Subcutaneous abdominal adipose tissue (tissue), 5 donors: Measurements from ENCODE around the gene OR5K4.
"Not testable (repeated sequence)": the region's sequence is repeated elsewhere in the genome, so short reads cannot be mapped to it uniquely, and the experiment has no call there.

ENCODE experiments used
- H3K27ac ChIP-seq: one replicate; pipeline ENCODE4 v1.7.0; 2013; ENCODE audit warnings: low read depth, mild to moderate bottlenecking, inconsistent platforms, low read length, moderate library complexity
- H3K27me3 ChIP-seq, 5 donors: one replicate each; pipeline ENCODE4 v1.7.0; 2013; ENCODE audit warnings: low read length in 5 of 5, inconsistent platforms in 1 of 5; ENCODE audit not compliant: control insufficient read depth in 5 of 5, insufficient read depth in 4 of 5
- H3K36me3 ChIP-seq, 5 donors: one replicate each; pipeline ENCODE4 v1.7.0; 2013; ENCODE audit warnings: low read length in 5 of 5; ENCODE audit not compliant: control insufficient read depth in 5 of 5, insufficient read depth in 5 of 5
- H3K4me1 ChIP-seq, 5 donors: one replicate each; pipeline ENCODE4 v1.7.0; 2013; ENCODE audit warnings: low read length in 5 of 5, mild to moderate bottlenecking in 3 of 5, moderate library complexity in 1 of 5; ENCODE audit not compliant: control insufficient read depth in 5 of 5, insufficient read depth in 5 of 5
- H3K4me3 ChIP-seq, 5 donors: one replicate each; pipeline ENCODE4 v1.7.0; 2013; ENCODE audit warnings: low read length in 5 of 5, low read depth in 1 of 5
- H3K9ac ChIP-seq, 5 donors: one replicate each; pipeline ENCODE4 v1.7.0; 2013; ENCODE audit warnings: low read length in 5 of 5, mild to moderate bottlenecking in 4 of 5, moderate library complexity in 3 of 5
- H3K9me3 ChIP-seq, 5 donors: one replicate each; pipeline ENCODE4 v1.7.0; 2013; ENCODE audit warnings: low read length in 5 of 5; ENCODE audit not compliant: control insufficient read depth in 5 of 5
- donor health status: healthy.
- donor health status: healthy.
- donor health status: healthy.
- donor health status: healthy.
- donor health status: healthy.

OR5K4 gene

GRCh38 chr3:98367464-98368246, 14.0 kb downstream of the OR5K4 start:
- Histone ChIP-seq H3K27ac (no peak overlapping the region), H3K9ac (no peak overlapping the region), H3K27me3 (no peaks in the 10 kb centered on the region), H3K36me3 (no peaks in the 10 kb centered on the region), H3K9me3 (peaks cover 0 to 2% (median 0%) of the 10 kb centered on the region in 5 donors), H3K4me1 (peaks cover 0 to 10% (median 0%) of the 10 kb centered on the region in 5 donors), H3K4me3 (no peak overlapping the region)

- Histone ChIP-seq H3K27me3 (no peaks in the 10 kb centered on the region), H3K4me1 (peaks cover 0 to 10% (median 0%) of the 10 kb centered on the region in 5 donors), H3K4me3 (no peak overlapping the region), H3K9me3 (no peaks in the 10 kb centered on the region), H3K36me3 (no peaks in the 10 kb centered on the region), H3K27ac (no peak overlapping the region), H3K9ac (no peak overlapping the region)
Measured at GRCh38 chr3:98371186-98371585, 17.5 kb downstream of the OR5K4 start.

GRCh38 chr3:98371853-98372252, 18.2 kb downstream of the OR5K4 start:
- Histone ChIP-seq H3K9ac (no peak overlapping the region), H3K4me1 (peaks cover 0 to 10% (median 0%) of the 10 kb centered on the region in 5 donors), H3K9me3 (no peaks in the 10 kb centered on the region), H3K27me3 (no peaks in the 10 kb centered on the region), H3K36me3 (no peaks in the 10 kb centered on the region), H3K4me3 (no peak overlapping the region), H3K27ac (no peak overlapping the region)

DNA sequence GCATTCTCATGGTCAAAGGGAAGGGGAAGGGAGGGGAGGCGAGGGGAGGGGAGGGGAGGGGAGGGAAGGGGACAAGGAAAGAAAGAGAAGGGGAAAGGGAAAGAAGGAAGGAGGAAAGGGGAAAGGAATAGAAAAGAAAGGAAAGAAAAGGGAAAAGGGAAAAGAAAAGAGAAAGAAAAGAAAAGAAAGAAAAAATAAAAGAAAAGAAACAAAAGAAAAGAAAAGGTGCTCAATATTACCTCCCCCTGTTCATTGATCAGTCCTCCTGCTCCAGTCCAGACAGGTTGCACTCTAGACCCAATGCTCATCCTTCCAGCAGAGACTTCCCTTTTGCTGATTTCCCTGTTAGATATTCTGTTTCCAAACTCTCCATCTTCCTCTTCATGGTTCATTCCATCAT, 18.8 kb downstream of the OR5K4 start:
- H3K4me3 ChIP-seq = no peak overlapping the region
- no peaks in the 10 kb centered on the region for H3K36me3 ChIP-seq

DNA sequence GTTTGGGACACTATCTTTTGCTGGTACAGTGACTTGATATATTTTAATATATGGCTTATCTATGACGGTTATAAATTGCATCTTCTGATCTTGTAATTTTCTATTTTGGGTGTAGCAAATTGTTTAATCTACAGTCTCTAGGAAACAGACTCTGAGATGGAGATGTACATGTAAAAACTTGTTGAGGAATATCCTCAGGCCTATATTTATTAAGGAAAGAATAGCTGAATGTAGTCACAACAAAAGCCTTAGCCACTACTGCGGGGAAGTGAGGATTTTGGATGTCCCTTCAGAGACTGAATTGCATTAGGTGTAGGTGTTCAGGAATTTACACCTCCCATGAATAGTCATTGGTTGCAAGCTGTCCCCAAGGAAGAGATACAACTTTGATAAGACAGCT, 23.0 kb downstream of the OR5K4 start:
- Histone ChIP-seq H3K9ac (no peak overlapping the region), H3K4me3 (no peak overlapping the region), H3K4me1 (no peaks in the 10 kb centered on the region), H3K36me3 (no peaks in the 10 kb centered on the region), H3K27me3 (no peaks in the 10 kb centered on the region), H3K9me3 (no peaks in the 10 kb centered on the region), H3K27ac (no peak overlapping the region)

More for the DNA sequence above, 18.8 kb downstream of the OR5K4 start:
- no peak overlapping the region for H3K27ac ChIP-seq
- H3K4me1 ChIP-seq = peaks cover 0 to 10% (median 0%) of the 10 kb centered on the region in 5 donors
- H3K9ac ChIP-seq = no peak overlapping the region
- H3K9me3 ChIP-seq = no peaks in the 10 kb centered on the region
- no peaks in the 10 kb centered on the region for H3K27me3 ChIP-seq

DNA sequence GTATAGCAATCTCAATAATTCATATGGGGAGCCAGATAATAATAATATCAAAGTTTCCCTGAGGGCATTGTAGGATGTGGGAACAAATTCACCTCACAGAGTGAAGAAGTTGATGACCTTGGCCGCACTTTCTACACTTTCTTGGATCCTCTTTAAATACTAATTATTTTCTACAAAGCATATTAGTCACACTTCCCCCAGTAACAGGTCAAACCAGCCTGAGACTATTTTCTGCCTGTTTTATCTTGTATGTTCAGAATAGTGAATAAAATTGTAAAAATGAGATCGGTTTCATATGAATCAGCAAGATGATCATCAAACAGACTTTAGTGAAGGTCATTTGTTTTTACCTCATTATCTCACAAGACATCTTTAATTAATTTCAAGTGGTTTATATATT, 34.5 kb downstream of the OR5K4 start:
- H3K36me3 ChIP-seq = no peaks in the 10 kb centered on the region
- no peaks in the 10 kb centered on the region for H3K4me1 ChIP-seq
- no peak overlapping the region for H3K4me3 ChIP-seq
- peaks cover 0 to 2% (median 0%) of the 10 kb centered on the region in 5 donors for H3K27me3 ChIP-seq
- no peak overlapping the region for H3K27ac ChIP-seq
- H3K9me3 ChIP-seq = no peaks in the 10 kb centered on the region
- H3K9ac ChIP-seq = no peak overlapping the region

DNA sequence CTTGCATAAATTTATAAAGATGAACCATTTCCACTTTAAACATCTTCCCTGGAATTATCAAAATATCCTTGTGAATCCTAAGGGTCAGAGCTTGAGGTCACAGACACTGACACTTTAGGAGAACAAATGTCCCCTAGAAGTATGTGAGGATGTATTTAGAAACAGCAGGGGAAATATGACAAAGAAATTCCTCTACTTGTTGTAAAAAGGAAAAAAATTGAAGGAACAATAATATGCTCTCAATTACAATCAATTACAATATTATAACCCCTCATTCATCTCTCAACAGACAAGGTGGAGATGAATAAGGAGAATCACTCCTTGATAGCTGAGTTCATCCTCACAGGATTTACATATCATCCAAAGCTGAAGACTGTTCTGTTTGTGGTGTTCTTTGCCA, 36.7 kb downstream of the OR5K4 start, which contains the start of gene OR5K3:
Gene OR5K3 (plus strand): TSS at position 301 of the 400 bp plus-strand sequence. CDS start 0 bp downstream, at position 301.
- H3K9me3 ChIP-seq = no peaks in the 10 kb centered on the region
- H3K27ac ChIP-seq = no peak within 1 kb of the TSS
- peaks cover 0 to 10% (median 0%) of the 10 kb centered on the region in 5 donors for H3K4me1 ChIP-seq
- H3K36me3 ChIP-seq = no peaks in the 10 kb centered on the region
- no peaks in the 10 kb centered on the region for H3K27me3 ChIP-seq
- H3K9ac ChIP-seq = no peak within 1 kb of the TSS
- H3K4me3 ChIP-seq = no peak within 1 kb of the TSS

DNA sequence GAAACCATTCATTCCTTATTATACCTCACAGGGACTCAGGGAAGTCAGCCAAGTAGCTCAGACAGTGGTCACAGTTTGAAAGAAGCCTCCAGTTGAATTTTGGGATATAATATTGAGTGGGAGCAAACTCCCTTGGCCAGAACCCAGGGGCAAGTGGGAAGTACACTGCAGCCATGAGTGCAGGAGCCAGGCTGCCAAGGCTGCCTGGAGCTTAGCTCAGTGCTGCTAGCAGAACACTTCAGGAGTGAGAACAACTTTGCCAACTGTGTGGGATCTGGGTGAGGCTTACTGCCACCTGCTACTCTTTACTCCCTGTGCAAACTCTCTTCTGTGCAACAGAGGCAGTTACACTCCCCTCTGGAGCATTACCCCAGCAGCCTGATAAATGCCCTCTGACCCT, 41.4 kb downstream of the OR5K4 start:
- Histone ChIP-seq H3K9me3 (peaks cover 3 to 14% (median 7%) of the 10 kb centered on the region in 5 donors), H3K4me1 (peaks cover 0 to 12% (median 0%) of the 10 kb centered on the region in 5 donors), H3K4me3 (peak overlapping the region in 1 of 5 donors; percentile 4), H3K36me3 (no peaks in the 10 kb centered on the region), H3K27me3 (no peaks in the 10 kb centered on the region), H3K27ac (no peak overlapping the region), H3K9ac (no peak overlapping the region)

GRCh38 chr3:98396482-98396881, 42.8 kb downstream of the OR5K4 start:
- H3K27me3 ChIP-seq, H3K27ac ChIP-seq, H3K4me3 ChIP-seq, H3K36me3 ChIP-seq, H3K9ac ChIP-seq: not testable (repeated sequence)
- Histone ChIP-seq H3K9me3 (peaks cover 3 to 14% (median 7%) of the 10 kb centered on the region in 5 donors), H3K4me1 (peaks cover 0 to 12% (median 0%) of the 10 kb centered on the region in 5 donors)

GRCh38 chr3:98398513-98398912, 44.9 kb downstream of the OR5K4 start:
- no peak overlapping the region for H3K27ac ChIP-seq
- H3K9me3 ChIP-seq = peaks cover 3 to 23% (median 17%) of the 10 kb centered on the region in 5 donors
- H3K4me3 ChIP-seq = no peak overlapping the region
- no peaks in the 10 kb centered on the region for H3K36me3 ChIP-seq
- H3K27me3 ChIP-seq = no peaks in the 10 kb centered on the region
- peaks cover 0 to 12% (median 0%) of the 10 kb centered on the region in 5 donors for H3K4me1 ChIP-seq
- H3K9ac ChIP-seq = no peak overlapping the region
